Stimulated activated CD4-positive, alpha-beta T cell treated with anti-CD3 and anti-CD28 coated beads, Interleukin-4, amount 100 ng/mL, for 1 hour (primary cell): ENCODE data around the gene EEIG1.

Source experiments
- DNase-seq: peaks from one replicate; pipeline ENCODE4 v3.0.0-alpha.2; 2020

The EEIG1 gene

DNA sequence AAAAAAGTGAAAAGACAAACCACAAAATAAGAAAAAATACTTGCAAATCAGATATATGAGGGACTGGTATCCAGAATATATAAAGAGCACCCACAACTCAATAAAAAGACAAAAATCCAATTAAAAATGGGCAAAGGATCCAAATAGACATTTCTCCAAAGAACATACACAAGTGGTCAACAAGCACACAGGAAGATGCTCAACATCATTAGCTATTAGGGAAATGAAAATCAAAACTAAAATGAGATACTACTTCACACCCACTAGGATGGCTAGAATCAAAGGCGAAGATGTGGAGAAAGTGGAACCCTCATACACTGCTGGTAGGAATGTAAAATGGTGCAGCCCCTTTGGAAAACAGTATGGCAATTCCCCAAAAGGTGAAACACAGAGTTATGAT lies 22.1 kb downstream of the EEIG1 start:
- DNase-seq: no peak

DNA sequence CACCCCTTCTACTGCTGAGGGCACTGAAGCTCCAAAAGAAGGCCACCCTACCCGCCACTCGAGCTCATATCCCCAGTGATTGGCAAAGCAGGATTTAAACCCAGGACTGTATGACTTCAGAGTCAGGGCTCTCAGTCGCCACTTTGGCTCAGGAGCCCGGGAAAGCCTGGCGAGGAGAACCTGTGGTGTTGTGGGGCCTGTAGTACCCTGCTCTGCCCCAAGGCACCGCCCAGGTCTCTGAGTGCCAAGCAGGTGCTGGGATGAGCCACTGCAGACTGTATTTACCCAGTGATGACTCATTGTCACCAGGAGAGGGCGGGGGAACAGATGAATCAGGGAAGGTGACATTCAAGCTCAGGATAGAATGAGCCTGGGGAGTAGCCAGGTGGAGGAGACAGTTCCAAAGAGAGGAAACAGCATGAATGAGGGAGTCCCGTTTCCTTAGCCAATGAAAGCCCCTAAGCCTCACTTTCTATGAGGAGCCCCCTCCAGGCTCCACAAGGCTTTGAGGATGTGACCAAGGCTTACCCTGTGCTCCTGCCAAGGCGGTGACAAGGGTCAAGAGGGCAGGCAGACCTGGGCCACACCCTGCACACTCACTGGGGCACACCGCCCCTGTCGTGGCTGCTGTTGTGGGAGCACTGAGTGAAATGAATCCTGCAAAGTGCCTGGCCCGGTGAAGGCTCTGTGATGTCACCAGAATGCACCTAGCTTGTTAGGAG lies 25.3 kb downstream of the EEIG1 start:
- peak; percentile 81 for DNase-seq

DNA sequence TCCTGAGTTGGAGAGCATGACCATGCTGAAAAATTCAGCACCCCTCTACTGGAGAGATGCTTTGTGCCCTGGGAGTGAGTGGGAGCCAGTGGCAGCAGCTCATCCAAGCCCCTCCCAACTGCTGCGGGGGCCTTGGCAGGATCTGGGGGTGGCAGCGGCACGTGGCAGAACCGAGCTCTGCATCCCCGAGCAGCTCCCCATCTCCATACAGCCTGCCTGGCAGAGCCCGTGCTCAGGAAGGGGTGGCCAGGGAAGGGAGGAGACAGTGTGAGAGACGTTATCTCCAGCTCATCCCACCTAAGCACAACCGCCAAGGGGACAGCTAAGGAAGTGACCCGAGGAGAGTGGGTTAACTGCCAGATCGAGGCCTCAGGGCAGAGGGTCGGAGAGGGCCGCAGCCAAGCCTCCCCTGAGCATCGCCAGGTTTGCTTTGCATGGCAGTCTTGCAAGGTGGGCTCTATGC lies 25.9 kb downstream of the EEIG1 start:
- no peak for DNase-seq

DNA sequence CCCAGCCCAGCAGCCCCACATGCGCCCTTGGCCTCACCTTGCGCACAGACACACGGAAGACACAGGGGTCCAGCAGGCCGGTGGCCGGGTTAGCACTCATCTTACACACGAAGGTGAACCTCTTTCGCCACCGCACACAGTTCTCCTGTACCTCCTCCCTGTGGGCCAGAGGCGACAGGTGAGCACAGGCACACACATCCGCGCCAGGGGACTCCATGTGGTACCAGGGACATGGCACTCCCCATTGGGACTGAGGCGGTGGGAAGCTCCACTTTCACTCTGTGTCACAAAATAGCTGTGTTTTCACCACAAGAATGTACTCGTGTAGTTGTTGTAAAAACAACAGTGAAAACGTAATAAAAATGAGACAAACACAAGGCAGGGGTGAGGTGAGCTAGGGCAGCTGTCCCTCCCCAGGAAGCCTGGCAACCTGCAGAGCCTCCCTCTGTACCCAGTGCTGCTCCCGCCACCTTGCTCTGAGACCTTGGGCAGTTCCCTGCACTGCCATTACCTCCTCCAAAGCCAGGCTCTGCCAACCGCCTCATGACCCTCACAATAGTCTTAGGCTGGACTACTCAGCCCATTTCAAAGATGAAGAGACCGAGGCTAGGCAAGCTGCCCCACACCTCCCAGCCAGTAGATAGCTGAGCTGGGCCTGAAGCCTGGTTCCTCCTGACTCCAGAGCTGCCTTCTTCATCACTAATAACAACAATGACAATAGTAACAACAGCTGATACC lies 26.9 kb downstream of the EEIG1 start:
- DNase-seq: peak; percentile 30

DNA sequence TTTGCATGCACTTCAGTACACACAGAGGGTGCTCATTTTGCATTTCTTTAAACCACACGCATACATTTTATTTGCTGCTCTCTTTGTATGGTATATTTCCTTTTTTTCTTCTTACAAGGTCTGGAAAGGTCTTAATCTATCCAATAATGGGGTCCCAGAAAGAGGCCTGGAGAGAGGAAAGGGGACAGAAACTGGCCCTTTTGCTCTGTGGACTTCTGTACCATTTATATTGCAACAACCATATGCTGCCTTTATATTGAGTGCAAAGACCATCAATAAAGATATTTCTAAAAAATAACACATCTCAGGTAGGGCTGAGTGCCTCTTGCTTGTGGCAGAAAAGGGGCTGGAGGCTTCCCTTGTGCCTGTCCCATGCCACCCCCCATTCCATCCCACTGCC lies 27.6 kb downstream of the EEIG1 start:
- no peak for DNase-seq

DNA sequence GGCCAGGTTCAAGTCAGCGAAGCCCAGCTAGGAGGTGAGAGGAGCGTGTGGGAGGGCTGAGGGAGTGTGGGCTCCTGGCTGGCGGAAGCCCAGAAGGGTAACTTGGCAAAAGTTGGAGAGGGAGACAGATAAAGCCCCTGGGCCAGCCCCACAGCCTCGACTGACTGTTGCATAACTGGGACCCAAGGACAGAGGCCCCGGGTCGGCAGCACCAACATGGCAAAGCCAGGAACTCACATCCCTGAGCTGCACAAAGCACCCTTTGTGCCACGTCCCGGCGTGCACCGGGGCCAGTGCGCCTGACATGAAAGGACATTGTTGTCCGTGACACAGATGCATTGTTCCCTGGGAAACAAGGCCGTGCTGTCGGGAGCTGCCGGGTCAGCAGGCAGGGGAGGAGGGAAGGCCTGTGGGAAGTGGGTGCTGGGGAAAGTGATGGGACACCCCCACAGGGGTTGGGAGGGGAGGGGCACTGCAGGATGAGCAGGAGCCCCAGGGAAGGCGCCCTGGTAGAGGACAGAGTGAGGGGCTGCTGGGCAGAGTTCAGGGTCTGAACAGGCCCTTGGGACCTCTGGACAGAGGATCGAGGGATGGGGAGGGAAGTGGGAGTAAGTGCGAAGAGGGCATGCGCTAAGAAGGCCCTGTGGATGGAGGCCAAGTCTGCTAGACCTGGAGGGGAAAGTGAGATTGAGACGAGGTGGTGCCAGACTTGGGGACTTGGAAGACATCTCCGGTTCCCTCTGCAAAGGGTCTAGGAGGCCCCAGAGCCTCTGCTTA lies 30.1 kb downstream of the EEIG1 start:
- DNase-seq: no peak

DNA sequence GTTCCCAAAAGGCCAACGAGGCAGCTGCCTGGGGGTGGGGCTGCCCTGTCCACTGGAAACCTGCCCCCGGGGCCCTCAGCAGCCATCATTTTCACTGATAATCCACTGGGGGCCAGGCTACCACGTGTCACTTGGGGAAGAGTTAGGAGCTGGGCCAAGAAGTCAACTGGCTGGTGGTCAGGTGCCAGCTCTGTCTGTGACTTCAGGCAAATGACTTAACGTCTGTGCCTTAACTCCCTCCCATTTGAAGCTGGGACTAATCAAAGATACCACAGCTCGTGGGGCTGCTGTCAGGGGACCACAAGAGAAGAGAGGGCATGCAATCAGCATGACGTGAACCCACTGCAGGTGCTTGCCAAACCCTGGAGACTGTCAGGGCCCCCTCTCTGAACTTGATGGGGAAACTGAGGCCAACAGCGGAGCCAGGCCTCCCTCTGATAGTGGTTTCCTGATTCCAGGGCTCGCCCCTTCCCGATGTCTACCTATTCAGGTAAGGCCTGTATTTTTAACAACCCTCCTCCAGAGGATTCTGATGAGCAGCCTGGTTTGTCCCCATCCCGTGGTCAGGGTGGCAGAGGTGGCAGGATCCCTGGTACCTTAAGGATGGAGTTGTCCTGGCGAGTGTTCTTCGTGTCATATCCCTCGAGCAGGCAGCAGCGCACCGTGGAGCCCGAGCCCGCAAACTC lies 30.8 kb downstream of the EEIG1 start:
- DNase-seq: no peak

DNA sequence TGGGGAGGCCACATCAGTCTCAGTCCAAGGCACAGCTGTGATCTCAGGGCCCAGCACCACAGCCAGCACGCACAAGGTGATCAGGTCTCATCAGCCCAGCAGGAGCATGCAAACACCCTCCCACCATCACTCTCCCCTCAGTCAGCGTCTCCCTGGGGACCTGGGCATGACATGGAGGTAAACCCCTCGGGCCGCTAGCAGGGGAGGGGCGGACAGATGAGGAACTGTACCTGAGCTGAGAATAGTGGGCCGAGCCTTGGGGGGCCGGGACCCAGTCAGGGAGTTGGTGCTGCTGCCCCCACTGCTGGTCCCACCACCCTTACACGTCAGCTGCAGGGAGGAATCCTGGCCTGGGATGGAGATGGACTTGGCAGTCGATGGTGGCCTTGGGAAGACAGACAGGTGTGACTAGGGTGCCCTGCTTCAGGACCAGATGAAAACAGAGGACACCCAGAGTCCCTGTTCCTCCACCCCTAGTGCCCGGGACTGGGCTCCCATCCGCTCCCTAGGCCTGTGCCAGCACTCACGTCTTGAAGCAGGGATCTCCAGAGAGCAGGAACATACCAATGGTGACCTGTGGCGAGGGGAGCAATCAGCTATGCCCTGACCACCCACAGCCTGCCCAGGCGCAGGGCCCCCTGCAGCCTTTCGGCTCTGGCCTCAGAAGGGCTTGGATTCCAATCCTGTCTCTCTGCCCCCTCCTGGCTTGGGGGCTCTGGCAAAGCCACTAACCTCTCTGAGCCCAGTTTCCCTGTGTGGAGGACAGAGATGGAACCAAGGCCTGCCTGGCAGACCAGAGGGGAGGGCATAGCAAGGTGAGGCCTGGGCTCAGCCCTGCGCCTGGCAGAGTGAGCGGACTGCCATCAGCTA lies 32.7 kb downstream of the EEIG1 start:
- no peak for DNase-seq

DNA sequence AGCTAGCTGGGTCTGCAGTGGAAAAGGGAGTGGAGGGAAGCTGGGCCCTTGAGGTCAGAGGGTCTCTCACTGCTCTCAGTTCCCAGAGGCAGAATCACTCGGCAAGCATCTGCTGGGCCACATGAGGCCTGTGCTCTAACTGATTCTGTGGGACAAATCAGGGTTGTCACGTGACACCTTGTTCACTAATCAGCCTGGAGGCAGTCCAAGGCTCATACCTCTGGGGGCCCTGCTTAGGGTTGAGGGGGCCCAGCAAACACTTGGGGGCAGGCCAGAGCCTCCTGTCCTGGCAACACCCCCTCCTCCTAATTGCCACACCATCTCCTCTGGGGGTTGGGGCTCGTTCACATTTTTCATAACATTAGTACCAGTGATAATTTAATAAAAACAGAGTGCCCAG lies 34.1 kb downstream of the EEIG1 start:
- DNase-seq: no peak

DNA sequence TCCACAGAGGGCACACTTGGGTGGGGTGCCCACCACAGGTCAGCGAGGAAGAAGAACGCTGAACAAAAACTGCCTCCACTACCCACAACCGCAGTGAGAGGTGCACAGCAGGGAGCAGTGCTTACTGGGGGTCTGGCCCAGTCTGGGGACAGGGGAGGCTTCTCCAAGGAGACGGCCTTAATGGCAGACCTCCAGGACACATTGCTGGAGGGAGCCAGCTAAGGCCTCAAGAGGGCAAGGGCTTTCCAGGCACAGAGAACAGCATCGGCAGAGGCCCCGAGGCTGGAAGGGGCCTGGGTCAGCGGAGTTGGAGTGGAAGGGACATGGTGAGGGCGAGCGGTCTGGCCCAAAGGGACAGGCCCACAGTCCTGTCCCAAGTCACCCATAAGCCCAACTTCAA lies 34.8 kb downstream of the EEIG1 start:
- DNase-seq: no peak

DNA sequence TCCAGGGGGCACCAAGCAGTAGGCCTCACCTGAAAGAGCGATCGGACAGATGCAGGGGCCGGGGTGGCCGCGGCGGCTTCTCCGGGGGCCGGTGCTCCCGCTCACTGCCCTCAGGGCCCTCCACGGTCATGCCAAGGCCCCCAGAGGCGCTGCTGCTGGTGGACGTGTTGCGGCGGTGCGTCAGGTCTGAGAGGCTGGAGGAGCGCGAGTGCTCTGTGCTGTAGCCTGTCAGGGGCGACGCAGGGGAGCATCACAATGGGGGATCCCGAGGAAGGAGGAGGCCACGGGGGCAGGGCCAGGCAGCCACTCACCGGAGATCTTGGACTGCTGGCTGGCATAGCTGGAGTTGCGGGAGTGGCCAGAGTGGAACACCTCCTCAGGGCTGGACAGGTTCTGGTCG lies 35.5 kb downstream of the EEIG1 start:
- DNase-seq: no peak

DNA sequence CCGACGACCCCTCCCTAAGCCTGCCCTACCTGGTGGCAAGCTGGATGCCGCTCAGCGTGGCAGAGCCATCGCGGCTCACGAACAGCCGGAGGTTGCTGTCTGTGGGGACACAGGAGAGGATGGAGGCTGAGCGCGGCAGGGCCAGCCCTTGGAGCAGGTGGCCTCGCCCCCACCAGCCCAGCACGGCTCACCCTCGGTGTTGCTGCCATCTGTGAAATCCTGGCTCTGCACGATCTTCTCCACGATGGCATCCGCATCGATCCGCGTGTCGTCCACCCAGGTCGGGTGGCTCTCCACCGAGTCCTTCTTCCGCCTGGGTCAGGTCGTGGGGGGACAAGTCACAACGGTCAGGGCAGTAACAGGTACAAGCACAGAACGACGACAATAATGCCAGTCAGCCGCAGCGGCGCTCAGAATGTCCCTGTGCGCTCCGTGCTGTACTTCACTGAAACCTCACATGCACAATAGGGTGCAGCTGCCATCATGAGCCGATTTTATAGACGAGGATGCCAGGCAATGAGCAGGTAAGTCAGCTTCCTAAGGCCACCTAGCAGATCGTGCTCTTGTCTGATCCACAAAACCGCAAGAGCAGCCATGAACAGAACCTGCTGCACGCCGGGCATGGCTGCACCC lies 36.1 kb downstream of the EEIG1 start:
- no peak for DNase-seq

DNA sequence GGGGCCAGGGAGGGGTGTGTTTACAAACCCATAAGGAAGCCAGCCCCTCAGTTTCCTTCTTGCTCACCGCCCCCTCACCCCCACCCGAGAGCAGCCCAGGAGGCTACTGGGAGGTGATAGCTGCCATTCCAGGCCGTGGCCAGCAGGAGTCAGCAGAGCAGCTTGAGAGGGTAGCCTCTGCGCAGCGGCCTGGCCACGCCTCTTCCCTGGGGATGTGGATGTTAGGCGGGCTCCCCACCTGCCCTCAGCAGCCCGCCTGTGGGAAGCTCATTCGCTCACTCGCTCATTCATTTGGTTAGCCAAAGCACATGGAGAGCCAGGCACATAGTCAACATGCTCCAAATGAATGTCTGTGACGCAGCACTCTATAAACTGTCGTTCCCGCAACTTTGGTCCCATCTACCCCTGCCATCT lies 37.1 kb downstream of the EEIG1 start:
- DNase-seq: peak; percentile 82

DNA sequence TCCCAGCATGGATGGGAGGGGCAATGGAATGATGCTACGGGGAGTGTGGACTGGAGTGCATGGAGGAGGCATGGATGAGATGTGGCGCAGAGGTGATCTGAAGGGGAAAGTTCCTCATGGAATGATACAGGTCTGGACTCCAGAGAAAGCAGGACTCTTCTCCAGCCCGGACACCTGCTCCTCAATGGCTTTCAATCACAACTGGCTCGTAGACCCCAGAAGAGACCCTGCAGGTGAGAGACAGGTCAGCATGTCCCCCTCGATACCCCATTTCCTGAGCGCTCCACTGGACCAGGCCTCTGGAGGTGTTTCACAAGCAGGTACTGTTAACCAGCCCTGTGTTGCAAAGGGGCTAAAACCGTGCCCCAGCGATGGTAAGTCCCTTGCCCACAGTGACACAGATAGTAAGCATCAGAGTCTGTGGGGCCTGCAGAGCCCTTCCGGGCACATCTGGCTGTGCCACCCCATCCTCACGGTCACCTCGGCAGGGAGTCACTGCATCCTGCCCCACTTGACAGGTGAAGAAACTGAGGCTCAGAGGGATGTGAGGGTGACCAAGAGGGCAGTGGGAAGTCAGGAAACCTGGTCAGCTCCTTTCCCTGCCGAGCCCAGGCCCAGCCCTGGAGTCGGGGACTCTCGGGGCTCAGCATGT lies 37.7 kb downstream of the EEIG1 start:
- DNase-seq: no peak

DNA sequence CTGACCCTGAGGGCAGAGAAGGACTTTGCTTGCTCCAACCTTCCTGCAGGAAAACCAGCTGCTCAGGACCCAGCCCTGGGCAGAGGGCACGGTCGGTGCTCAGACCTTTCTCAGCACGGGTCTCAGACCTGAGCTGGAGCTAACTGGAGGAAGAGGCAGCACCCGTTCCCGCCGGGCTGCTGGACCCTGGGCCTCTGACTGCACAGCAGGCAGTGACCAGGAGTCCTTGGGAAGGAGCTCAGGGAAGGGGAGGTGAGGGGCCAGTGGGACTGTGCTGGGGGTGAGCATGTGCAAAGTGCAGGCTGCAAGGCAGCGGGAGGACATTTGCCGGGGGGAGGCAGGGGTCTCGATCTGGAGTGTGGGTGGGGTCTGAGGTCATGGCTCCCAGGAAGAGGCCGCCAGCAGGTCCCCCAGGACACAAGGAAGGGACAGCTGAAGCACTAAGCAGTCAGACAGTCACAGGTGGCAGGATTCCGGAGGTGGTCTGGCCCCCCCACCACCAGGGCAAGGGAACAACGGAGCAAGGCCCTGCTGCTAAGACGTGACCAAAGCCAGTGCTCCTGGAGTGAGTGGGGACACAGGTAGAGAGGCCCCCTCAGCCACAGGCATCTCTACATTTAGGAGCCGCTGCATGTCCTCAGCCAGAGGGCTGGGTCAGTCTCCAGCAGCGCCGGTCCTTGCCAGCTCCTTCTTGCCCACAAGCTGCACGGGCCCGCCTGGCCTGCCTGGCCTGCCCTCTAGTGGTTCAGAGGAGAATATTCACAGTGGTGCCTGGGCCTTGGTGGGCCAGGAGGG lies 38.4 kb downstream of the EEIG1 start:
- peak; percentile 49 for DNase-seq

DNA sequence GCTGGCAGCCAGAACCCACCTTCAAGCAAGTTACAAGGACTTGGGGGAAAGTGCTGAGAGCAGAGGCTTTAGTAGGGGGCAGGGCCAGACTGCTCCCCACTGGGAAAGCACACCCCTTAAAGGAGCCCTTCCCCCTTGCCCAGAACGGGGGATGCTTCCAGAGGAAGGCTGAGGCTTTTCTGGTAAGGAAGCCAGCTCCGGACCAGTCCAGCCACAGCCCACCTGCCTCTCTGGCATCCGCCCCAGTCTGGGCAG lies 38.9 kb downstream of the EEIG1 start:
- DNase-seq: no peak

DNA sequence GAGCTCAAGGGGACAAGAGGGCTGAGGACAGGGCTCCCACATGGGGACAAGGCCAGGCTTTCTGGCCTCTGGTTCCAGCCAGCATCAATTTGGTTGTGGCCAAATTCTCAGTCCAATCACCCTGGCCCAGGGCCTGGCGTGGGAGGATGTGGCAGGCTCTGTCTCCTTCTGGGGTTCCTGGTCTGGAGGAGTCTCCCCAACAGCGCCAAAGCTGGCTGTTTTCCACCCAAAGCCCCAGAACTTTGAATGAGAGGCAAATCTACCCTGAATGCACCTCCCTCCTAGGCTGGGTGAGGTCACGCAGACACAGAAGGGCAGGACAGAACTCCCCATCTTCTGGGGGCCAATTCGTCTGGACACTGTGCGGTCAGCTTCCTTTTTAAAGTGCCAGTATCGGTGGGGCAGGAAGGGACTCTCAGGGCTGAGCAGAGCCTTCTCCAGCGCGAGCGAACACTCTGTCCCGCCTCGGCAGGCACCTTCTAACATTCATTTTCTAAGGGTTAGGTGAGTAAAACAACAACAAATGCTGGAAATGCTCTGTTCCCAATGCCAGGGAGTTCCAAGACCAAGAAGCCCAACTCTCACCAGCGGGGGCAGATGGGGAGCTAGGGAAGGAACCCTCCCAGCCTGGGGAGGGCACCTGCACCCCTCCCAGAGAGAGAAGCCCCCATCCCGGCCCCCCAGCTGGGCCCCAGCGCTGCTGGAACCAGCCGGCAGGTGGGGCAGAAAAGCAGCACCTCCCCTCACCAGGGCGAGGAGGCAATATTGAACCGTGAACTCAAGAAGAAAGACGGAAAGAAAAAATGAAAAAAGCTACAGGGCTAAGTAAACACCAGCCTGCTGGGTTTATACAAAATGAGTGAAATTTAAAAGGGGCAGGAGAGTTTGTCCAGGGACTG lies 39.5 kb downstream of the EEIG1 start:
- DNase-seq: no peak

DNA sequence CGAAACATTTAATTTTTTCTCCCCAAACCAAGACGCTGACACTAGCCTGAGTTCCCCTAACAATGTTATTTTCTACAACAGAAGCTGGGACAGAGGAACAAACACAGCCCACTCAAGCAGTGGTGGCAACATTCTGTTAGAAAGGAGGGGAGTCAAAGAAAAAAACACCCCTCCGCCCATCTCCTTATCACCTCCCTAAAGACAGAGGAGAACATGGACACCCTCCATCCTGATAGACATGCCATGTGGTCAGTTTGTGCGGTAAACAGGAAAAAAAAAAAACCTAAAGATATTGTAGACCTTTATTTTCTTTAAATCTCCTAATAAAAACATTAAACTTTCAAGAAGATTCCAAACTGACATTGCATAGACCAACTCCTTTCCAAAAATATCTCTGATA lies 40.2 kb downstream of the EEIG1 start:
- no peak for DNase-seq

DNA sequence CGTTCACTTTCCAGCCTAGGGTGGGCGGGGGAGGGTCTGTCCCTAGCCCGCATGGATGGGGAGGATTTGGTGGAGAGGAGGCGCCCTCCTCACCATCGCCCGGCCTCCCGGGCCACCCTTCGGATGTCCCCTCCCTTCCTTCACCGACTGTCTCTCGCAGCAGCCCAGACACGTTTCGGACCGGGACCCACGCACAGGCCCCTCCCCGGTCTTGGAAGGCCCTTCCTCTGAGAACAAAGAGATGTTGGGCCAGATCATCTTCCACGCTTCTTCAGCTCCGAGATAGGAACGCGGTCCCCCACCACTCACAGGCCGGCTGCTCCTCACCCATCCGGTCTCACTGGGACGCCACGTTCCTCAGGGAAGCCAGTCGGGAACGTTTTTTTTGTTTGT lies 42.5 kb downstream of the EEIG1 start:
- DNase-seq: no peak
